ENCODE measurements around the gene RPTOR. TPM values are rescaled to one million over a fixed set of nuclear protein-coding genes. Genes with fewer than 3 reads are reported as not detected.
A peak's percentile ranks its signal among the peaks of the same experiment; 100 is the strongest.

The RPTOR gene
- total RNA-seq, 1 donor from 2014 or later = 65.9 TPM

- H3K27me3 Mint-ChIP-seq = no peaks in the 10 kb centered on the region
- peaks cover 12% of the 10 kb centered on the region for H3K36me3 Mint-ChIP-seq (ENCODE audit: low read depth)
- peaks cover 36% of the 10 kb centered on the region for H3K4me1 Mint-ChIP-seq
- ATAC-seq (ENCODE audit: low read depth) (no peak), DNase-seq (no peak)
- no peak for TF ChIP-seq CTCF (IDR thresholded peaks at IDR 0.05)
- intact Hi-C loops (cut with micrococcal nuclease) = loop anchor here (5.0 kb wide), 1 partner anchor 61 kb away; no protein-coding TSS in a partner anchor
- H3K9me3 Mint-ChIP-seq = no peaks in the 10 kb centered on the region
- CTCF ChIA-PET = no interaction called here
- H3K27ac Mint-ChIP-seq = no peak overlapping the region
- POLR2A ChIA-PET = no interaction called here
- no peak overlapping the region for H3K4me3 Mint-ChIP-seq
Observed at GRCh38 chr17:80770881-80771611, 226.4 kb downstream of the RPTOR start.

GRCh38 chr17:80771612-80772005 is 227.0 kb downstream of the RPTOR start:
- H3K36me3 Mint-ChIP-seq (ENCODE audit: low read depth) = peaks cover 14% of the 10 kb centered on the region

GRCh38 chr17:80772906-80773242 is 228.2 kb downstream of the RPTOR start:
- CTCF ChIA-PET = interaction anchor here (1.2 to 2.0 kb wide), 2 partner anchors 36 to 345 kb away, joined by 5 read pairs; no protein-coding TSS in a partner anchor
- TF ChIP-seq CTCF (IDR thresholded peaks at IDR 0.05) = no peak
- no peak overlapping the region for H3K4me3 Mint-ChIP-seq
- H3K4me1 Mint-ChIP-seq = peaks cover 33% of the 10 kb centered on the region
- no peaks in the 10 kb centered on the region for H3K9me3 Mint-ChIP-seq
- POLR2A ChIA-PET = interaction anchor here (2.7 kb wide), 1 partner anchor 35 kb away, joined by 11 read pairs; no protein-coding TSS in a partner anchor
- intact Hi-C loops (cut with micrococcal nuclease) = loop anchor here (1.0 to 5.0 kb wide), 2 partner anchors 8 to 59 kb away; no protein-coding TSS in a partner anchor
- peak overlapping the region; percentile 2 for H3K27ac Mint-ChIP-seq
- ATAC-seq (ENCODE audit: low read depth) (no peak), DNase-seq (no peak)
- peaks cover 24% of the 10 kb centered on the region for H3K36me3 Mint-ChIP-seq (ENCODE audit: low read depth)
- no peaks in the 10 kb centered on the region for H3K27me3 Mint-ChIP-seq

More at GRCh38 chr17:80771612-80772005, 227.0 kb downstream of the RPTOR start:
- H3K4me3 Mint-ChIP-seq = no peak overlapping the region
- intact Hi-C loops (cut with micrococcal nuclease) = loop anchor here (5.0 kb wide), 1 partner anchor 61 kb away; no protein-coding TSS in a partner anchor
- no peaks in the 10 kb centered on the region for H3K9me3 Mint-ChIP-seq
- peaks cover 33% of the 10 kb centered on the region for H3K4me1 Mint-ChIP-seq
- ATAC-seq (ENCODE audit: low read depth) = no peak
- ChIA-PET CTCF (no interaction called here), POLR2A (no interaction called here)
- no peak for DNase-seq
- TF ChIP-seq CTCF (IDR thresholded peaks at IDR 0.05) = no peak
- H3K27me3 Mint-ChIP-seq = no peaks in the 10 kb centered on the region
- no peak overlapping the region for H3K27ac Mint-ChIP-seq

- no peak overlapping the region for H3K4me3 Mint-ChIP-seq
Observed at GRCh38 chr17:80773243-80773991, 228.8 kb downstream of the RPTOR start.

More at GRCh38 chr17:80773243-80773991, 228.8 kb downstream of the RPTOR start:
- ChIA-PET POLR2A (interaction anchor here (1.4 to 2.7 kb wide), 2 partner anchors 8 to 35 kb away, joined by 9 to 11 read pairs; no protein-coding TSS in a partner anchor), CTCF (interaction anchor here (1.2 to 2.0 kb wide), 3 partner anchors 36 to 346 kb away, joined by 5 to 6 read pairs (median 5); no protein-coding TSS in a partner anchor)
- no peak for DNase-seq
- peaks cover 30% of the 10 kb centered on the region for H3K36me3 Mint-ChIP-seq (ENCODE audit: low read depth)
- no peak for TF ChIP-seq CTCF (IDR thresholded peaks at IDR 0.05)
- H3K27ac Mint-ChIP-seq = peak overlapping the region; percentile 2
- intact Hi-C loops (cut with micrococcal nuclease) = loop anchor here (1.0 to 5.0 kb wide), 2 partner anchors 8 to 59 kb away; no protein-coding TSS in a partner anchor
- no peaks in the 10 kb centered on the region for H3K27me3 Mint-ChIP-seq
- peaks cover 33% of the 10 kb centered on the region for H3K4me1 Mint-ChIP-seq
- H3K9me3 Mint-ChIP-seq = no peaks in the 10 kb centered on the region
- ATAC-seq (ENCODE audit: low read depth) = peak; percentile 62
